Dedifferentiated amniotic fluid mesenchymal stem cell (primary cell): ENCODE measurements around the gene RPL19.

Source experiments
- DNase-seq: peaks from one replicate; pipeline ENCODE4 v3.0.0-alpha.2; 2016; ENCODE audit errors: extremely low spot score

RPL19 gene

GRCh38 chr17:39223907-39224777 lies 24.1 kb downstream of the RPL19 start:
- no peak for DNase-seq

GRCh38 chr17:39224778-39225307 lies 24.8 kb downstream of the RPL19 start:
- no peak for DNase-seq

GRCh38 chr17:39225308-39225958 lies 25.4 kb downstream of the RPL19 start, which contains the start of gene STAC2:
STAC2 (minus strand) TSS chr17:39225945; CDS start chr17:39225502, 443 bp downstream.
- DNase-seq = no peak

- DNase-seq = no peak
These were observed 26.0 kb downstream of the RPL19 start for GRCh38 chr17:39225959-39226683.

GRCh38 chr17:39227364-39227919 lies 27.4 kb downstream of the RPL19 start:
- no peak for DNase-seq

- DNase-seq = no peak
These were observed 29.3 kb downstream of the RPL19 start for GRCh38 chr17:39229274-39229913.

- DNase-seq = no peak
These were observed 30.3 kb downstream of the RPL19 start for GRCh38 chr17:39230361-39230760.

GRCh38 chr17:39231091-39231561 lies 31.0 kb downstream of the RPL19 start:
- DNase-seq = no peak

- no peak for DNase-seq
These were observed 31.8 kb downstream of the RPL19 start for GRCh38 chr17:39231591-39232551.

- peak; percentile 24 for DNase-seq
These were observed 35.7 kb downstream of the RPL19 start for GRCh38 chr17:39235555-39236449.

GRCh38 chr17:39236450-39236927 lies 36.4 kb downstream of the RPL19 start:
- DNase-seq = no peak

GRCh38 chr17:39236981-39237441 lies 36.9 kb downstream of the RPL19 start:
- no peak for DNase-seq

- no peak for DNase-seq
These were observed 37.5 kb downstream of the RPL19 start for GRCh38 chr17:39237586-39237985.

- DNase-seq = no peak
These were observed 38.4 kb downstream of the RPL19 start for GRCh38 chr17:39238311-39238972.

- DNase-seq = no peak
These were observed 39.7 kb downstream of the RPL19 start for GRCh38 chr17:39239640-39240314.

- DNase-seq = no peak
These were observed 40.5 kb downstream of the RPL19 start for GRCh38 chr17:39240631-39241030.

- DNase-seq = no peak
These were observed 43.1 kb downstream of the RPL19 start for GRCh38 chr17:39243155-39243554.
